H1 (cell line): ENCODE measurements around the gene FAM227B. TPM values are rescaled to one million over a fixed set of nuclear protein-coding genes. Genes with fewer than 3 reads are reported as not detected.
"Not testable (repeated sequence)": the region's sequence is repeated elsewhere in the genome, so short reads cannot be mapped to it uniquely, and the experiment has no call there.

ENCODE experiments used
- CTCF ChIA-PET: fragments of 300-600 bp; sonication (Branson Sonifier 250); formaldehyde crosslinking; loops from one replicate; lab custom pipeline; 2021; ENCODE audit not compliant: partially characterized antibody; lab: Charles Lee
- POLR2A ChIA-PET: fragments of 300-600 bp; sonication (Branson Sonifier 250); formaldehyde crosslinking; loops from one replicate; lab custom pipeline; 2021; ENCODE audit warnings: inconsistent platforms; ENCODE audit not compliant: partially characterized antibody; lab: Charles Lee
- DNase-seq, 2 experiments: peaks; one replicate each; pipeline versions ENCODE4 v3.0.0 to v3.0.0-alpha.2; 2010 to 2022; ENCODE audit warnings: low spot score in 2 of 2, low read depth in 1 of 2, mixed read lengths in 1 of 2
- FAIRE-seq: peaks from 2 replicates; lab custom pipeline; 2011; peaks lifted over from hg19 to GRCh38; lab: Jason Lieb, UNC
- H2AFZ ChIP-seq: 2 replicates; pipeline ENCODE4 v1.8.1; 2012; ENCODE audit warnings: low read length, inconsistent platforms
- H2AK5ac ChIP-seq: 2 replicates; pipeline ENCODE4 v1.6.1; 2013; ENCODE audit warnings: low read depth, low read length
- H2BK120ac ChIP-seq: replicated peaks from 2 replicates; pipeline ENCODE3; 2013; ENCODE audit warnings: low read depth, low read length, inconsistent platforms
- H2BK12ac ChIP-seq: 2 replicates; pipeline ENCODE4 v1.6.1; 2013; ENCODE audit warnings: low read depth, low read length
- H2BK15ac ChIP-seq: 2 replicates; pipeline ENCODE4 v1.6.1; 2013; ENCODE audit warnings: low read length
- H2BK20ac ChIP-seq: 2 replicates; pipeline ENCODE4 v1.6.1; 2013; ENCODE audit warnings: low read length
- H2BK5ac ChIP-seq: 2 replicates; pipeline ENCODE4 v1.6.1; 2013; ENCODE audit warnings: low read depth, low read length
- H3K14ac ChIP-seq: 2 replicates; pipeline ENCODE4 v1.6.1; 2013; ENCODE audit warnings: inconsistent platforms; ENCODE audit not compliant: insufficient read length
- H3K18ac ChIP-seq: 2 replicates; pipeline ENCODE4 v1.6.1; 2013; ENCODE audit warnings: low read length; ENCODE audit errors: extremely low read depth
- H3K23ac ChIP-seq: 2 replicates; pipeline ENCODE4 v1.6.1; 2013; ENCODE audit warnings: inconsistent platforms; ENCODE audit not compliant: insufficient read length
- H3K23me2 ChIP-seq: 2 replicates; pipeline ENCODE4 v1.6.1; 2013; ENCODE audit warnings: low read depth, low read length
- H3K27ac ChIP-seq: 2 replicates; pipeline ENCODE4 v1.6.1; 2011; ENCODE audit warnings: low read depth, low read length, inconsistent platforms
- H3K27me3 ChIP-seq, 4 experiments: replicated peaks in 1 of 4; 1 replicate in 1 of 4; 2 replicates in 3 of 4; pipeline versions ENCODE4 v1.6.1 to v1.8.1; 2011 to 2013; ENCODE audit warnings: low read length in 3 of 4, mild to moderate bottlenecking in 3 of 4, inconsistent platforms in 2 of 4, mixed read lengths in 2 of 4, moderate library complexity in 1 of 4; ENCODE audit not compliant: control insufficient read depth in 3 of 4, insufficient read depth in 3 of 4; ENCODE audit errors: extremely low read depth in 1 of 4
- H3K36me3 ChIP-seq, 4 experiments: 2 replicates each; pipeline versions ENCODE4 v1.6.1 to v1.8.1; 2011 to 2013; ENCODE audit warnings: mild to moderate bottlenecking in 4 of 4, low read length in 3 of 4, moderate library complexity in 2 of 4, control low read depth in 1 of 4, inconsistent platforms in 1 of 4; ENCODE audit not compliant: insufficient read depth in 4 of 4, control insufficient read depth in 2 of 4
- H3K4ac ChIP-seq: replicated peaks from 2 replicates; pipeline ENCODE3; 2013; ENCODE audit warnings: low read length, low read depth, mixed read lengths, inconsistent platforms; ENCODE audit not compliant: insufficient read length
- H3K4me1 ChIP-seq, 4 experiments: replicated peaks in 1 of 4; 1 replicate in 1 of 4; 2 replicates in 3 of 4; pipeline versions ENCODE4 v1.6.1 to v1.8.1; 2011 to 2013; ENCODE audit warnings: low read length in 3 of 4, inconsistent platforms in 2 of 4, mixed read lengths in 1 of 4; ENCODE audit not compliant: insufficient read depth in 4 of 4, control insufficient read depth in 3 of 4
- H3K4me2 ChIP-seq, 2 experiments: 2 replicates each; pipeline versions ENCODE4 v1.6.1 to v1.8.1; 2011 to 2013; ENCODE audit warnings: low read depth in 2 of 2, low read length in 2 of 2, control low read depth in 1 of 2, inconsistent platforms in 1 of 2, mild to moderate bottlenecking in 1 of 2; ENCODE audit not compliant: insufficient read depth in 1 of 2
- H3K4me3 ChIP-seq, 4 experiments: fragments of 200-600, 300-600 bp in 1 of 4; sonication (generic), shearing (Covaris generic), sonication (Bioruptor Twin) in 1 of 4; 2 replicates each; pipeline versions ENCODE4 v1.5.1 to v1.8.1; 2011 to 2016; ENCODE audit warnings: low read length in 4 of 4, low read depth in 3 of 4, control low read depth in 2 of 4, inconsistent platforms in 2 of 4, mild to moderate bottlenecking in 2 of 4, mixed read lengths in 1 of 4, moderate library complexity in 1 of 4; ENCODE audit not compliant: insufficient read depth in 2 of 4; ENCODE audit errors: extremely low read depth in 1 of 4
- H3K56ac ChIP-seq: replicated peaks from 2 replicates; pipeline ENCODE3; 2013; ENCODE audit warnings: low read depth, mild to moderate bottlenecking, mixed read lengths, low read length, inconsistent platforms; ENCODE audit not compliant: insufficient read length
- H3K79me1 ChIP-seq: 2 replicates; pipeline ENCODE4 v1.6.1; 2013; ENCODE audit warnings: low read depth, low read length, control low read depth
- H3K79me2 ChIP-seq, 2 experiments: 2 replicates each; pipeline versions ENCODE4 v1.6.1 to v1.8.1; 2012 to 2013; ENCODE audit warnings: low read length in 2 of 2, mild to moderate bottlenecking in 2 of 2, inconsistent platforms in 1 of 2; ENCODE audit not compliant: insufficient read depth in 2 of 2, control insufficient read depth in 1 of 2
- H3K9ac ChIP-seq, 4 experiments: replicated peaks in 1 of 4; 1 replicate in 1 of 4; 2 replicates in 3 of 4; pipeline versions ENCODE4 v1.6.1 to v1.8.1; 2011 to 2013; ENCODE audit warnings: low read depth in 3 of 4, low read length in 3 of 4, control low read depth in 2 of 4, mild to moderate bottlenecking in 2 of 4, moderate library complexity in 2 of 4, inconsistent platforms in 1 of 4; ENCODE audit errors: extremely low read depth in 1 of 4
- H3K9me3 ChIP-seq, 2 experiments: 2 replicates each; pipeline versions ENCODE4 v1.6.1 to v1.8.1; 2012 to 2013; ENCODE audit warnings: mild to moderate bottlenecking in 2 of 2, moderate library complexity in 2 of 2, control low read depth in 1 of 2, inconsistent platforms in 1 of 2, low read depth in 1 of 2, low read length in 1 of 2, mixed read lengths in 1 of 2; ENCODE audit not compliant: insufficient read depth in 2 of 2
- H4K20me1 ChIP-seq, 2 experiments: replicated peaks in 1 of 2; 2 replicates each; pipeline versions ENCODE3 to v1.8.1; 2011 to 2013; ENCODE audit warnings: inconsistent platforms in 2 of 2, low read length in 2 of 2, mild to moderate bottlenecking in 1 of 2; ENCODE audit not compliant: insufficient read depth in 2 of 2, control insufficient read depth in 1 of 2
- H4K5ac ChIP-seq: 2 replicates; pipeline ENCODE4 v1.6.1; 2013; ENCODE audit warnings: low read length, low read depth, mixed read lengths, inconsistent platforms; ENCODE audit not compliant: insufficient read length
- H4K8ac ChIP-seq: 2 replicates; pipeline ENCODE4 v1.8.0; 2013; ENCODE audit warnings: mild to moderate bottlenecking, moderate library complexity, low read length, inconsistent platforms; ENCODE audit not compliant: insufficient read depth; ENCODE audit errors: extremely low read depth
- H4K91ac ChIP-seq: replicated peaks from 2 replicates; pipeline ENCODE3; 2013; ENCODE audit warnings: low read length, mixed read lengths, inconsistent platforms; ENCODE audit not compliant: insufficient read length
- WGBS, 2 experiments: shearing (Covaris generic) in 1 of 2; methylation state at CpG; one replicate each; pipeline versions ENCODE4 v1.1.6 to v1.1.7; 2013 to 2015; ENCODE audit warnings: low lambda C conversion rate in 2 of 2, mixed read lengths in 2 of 2, inconsistent platforms in 1 of 2, low coverage in 1 of 2, missing lambda C conversion rate in 1 of 2; ENCODE audit not compliant: insufficient replicate concordance in 2 of 2, insufficient coverage in 1 of 2, insufficient read length in 1 of 2; ENCODE audit errors: extremely low coverage in 1 of 2, missing lambda C conversion rate in 1 of 2; 5-methylcytosine and 5-hydroxymethylcytosine counted together
- polyA plus RNA-seq, 7 experiments: library from polyadenylated mRNA; depleted of rRNA in 3 of 7; stranded (reverse) in 5 of 7; unstranded in 2 of 7; fragments of >200 nt in 5 of 7; fragments of 200-250 nt in 2 of 7; gene quantifications; 1 replicate in 5 of 7; 2 replicates in 1 of 7; 4 replicates in 1 of 7; pipeline versions ENCODE4 v1.2.1 to v1.2.3, GENCODE V29; 2011 to 2013; ENCODE audit warnings: missing spikeins in 2 of 7, mixed read lengths in 2 of 7
- total RNA-seq: library from RNA; stranded (reverse); fragmentation: NEBNext Ultra II Directional; extraction: Animal tissue kit (Norgen Biotek cat#: 25700); gene quantifications from 2 replicates; pipeline ENCODE4 v1.2.1, GENCODE V29; 2021

Gene FAM227B
- total and polyA plus RNA-seq, 2 of the 8 experiments (the other 6 are each of a cell fraction or from before 2014, with no cell fraction given), result 4.0 to 6.5 TPM

DNA sequence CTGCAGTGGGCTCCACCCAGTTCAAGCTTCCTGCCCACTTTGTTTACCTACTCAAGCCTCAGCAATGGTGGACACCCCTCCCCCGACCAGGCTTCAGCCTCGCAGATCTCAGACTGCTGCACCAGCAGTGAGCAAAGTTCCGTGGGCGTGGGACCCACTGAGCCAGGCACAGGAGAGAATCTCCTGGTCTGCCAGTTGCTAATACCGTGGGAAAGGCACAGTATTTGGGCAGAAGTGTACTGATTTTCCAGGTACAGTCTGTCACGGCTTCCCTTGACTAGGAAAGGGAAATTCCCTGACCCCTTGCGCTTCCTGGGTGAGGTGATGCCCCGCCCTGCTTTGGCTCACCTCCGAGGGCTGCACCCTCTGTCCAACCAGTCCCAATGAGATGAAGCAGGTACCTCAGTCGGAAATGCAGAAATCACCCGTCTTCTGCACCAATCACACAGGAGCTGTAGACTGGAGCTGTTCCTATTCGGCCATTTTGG is 27.7 kb downstream of the FAM227B start:
- H3K4me3 ChIP-seq, H2BK120ac ChIP-seq, H4K5ac ChIP-seq, H4K20me1 ChIP-seq, H2BK12ac ChIP-seq, H2AK5ac ChIP-seq, H3K4me2 ChIP-seq, H3K9ac ChIP-seq, POLR2A ChIA-PET, H2BK5ac ChIP-seq, H3K23ac ChIP-seq, H3K23me2 ChIP-seq, H2AFZ ChIP-seq, H3K56ac ChIP-seq, H3K18ac ChIP-seq, H3K79me2 ChIP-seq, H4K91ac ChIP-seq, FAIRE-seq, H4K8ac ChIP-seq, H3K27me3 ChIP-seq, H3K14ac ChIP-seq, CTCF ChIA-PET, H3K4me1 ChIP-seq, H2BK20ac ChIP-seq, DNase-seq, H3K27ac ChIP-seq, H3K79me1 ChIP-seq, H3K9me3 ChIP-seq, H3K4ac ChIP-seq, H2BK15ac ChIP-seq, H3K36me3 ChIP-seq: not testable (repeated sequence)
- 92% methylated on average over 12 of the region's 12 CpGs; no CpG with 5 or more reads in 1 of the 2 experiments for WGBS, 2 experiments
